NCI-H1694 (cell line): ENCODE results near the gene OPHN1.

ENCODE experiments used
- DNase-seq: peaks from one replicate; lab custom pipeline; 2025; lab: John Stamatoyannopoulos, UW

The OPHN1 gene, protein sequence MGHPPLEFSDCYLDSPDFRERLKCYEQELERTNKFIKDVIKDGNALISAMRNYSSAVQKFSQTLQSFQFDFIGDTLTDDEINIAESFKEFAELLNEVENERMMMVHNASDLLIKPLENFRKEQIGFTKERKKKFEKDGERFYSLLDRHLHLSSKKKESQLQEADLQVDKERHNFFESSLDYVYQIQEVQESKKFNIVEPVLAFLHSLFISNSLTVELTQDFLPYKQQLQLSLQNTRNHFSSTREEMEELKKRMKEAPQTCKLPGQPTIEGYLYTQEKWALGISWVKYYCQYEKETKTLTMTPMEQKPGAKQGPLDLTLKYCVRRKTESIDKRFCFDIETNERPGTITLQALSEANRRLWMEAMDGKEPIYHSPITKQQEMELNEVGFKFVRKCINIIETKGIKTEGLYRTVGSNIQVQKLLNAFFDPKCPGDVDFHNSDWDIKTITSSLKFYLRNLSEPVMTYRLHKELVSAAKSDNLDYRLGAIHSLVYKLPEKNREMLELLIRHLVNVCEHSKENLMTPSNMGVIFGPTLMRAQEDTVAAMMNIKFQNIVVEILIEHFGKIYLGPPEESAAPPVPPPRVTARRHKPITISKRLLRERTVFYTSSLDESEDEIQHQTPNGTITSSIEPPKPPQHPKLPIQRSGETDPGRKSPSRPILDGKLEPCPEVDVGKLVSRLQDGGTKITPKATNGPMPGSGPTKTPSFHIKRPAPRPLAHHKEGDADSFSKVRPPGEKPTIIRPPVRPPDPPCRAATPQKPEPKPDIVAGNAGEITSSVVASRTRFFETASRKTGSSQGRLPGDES

DNA sequence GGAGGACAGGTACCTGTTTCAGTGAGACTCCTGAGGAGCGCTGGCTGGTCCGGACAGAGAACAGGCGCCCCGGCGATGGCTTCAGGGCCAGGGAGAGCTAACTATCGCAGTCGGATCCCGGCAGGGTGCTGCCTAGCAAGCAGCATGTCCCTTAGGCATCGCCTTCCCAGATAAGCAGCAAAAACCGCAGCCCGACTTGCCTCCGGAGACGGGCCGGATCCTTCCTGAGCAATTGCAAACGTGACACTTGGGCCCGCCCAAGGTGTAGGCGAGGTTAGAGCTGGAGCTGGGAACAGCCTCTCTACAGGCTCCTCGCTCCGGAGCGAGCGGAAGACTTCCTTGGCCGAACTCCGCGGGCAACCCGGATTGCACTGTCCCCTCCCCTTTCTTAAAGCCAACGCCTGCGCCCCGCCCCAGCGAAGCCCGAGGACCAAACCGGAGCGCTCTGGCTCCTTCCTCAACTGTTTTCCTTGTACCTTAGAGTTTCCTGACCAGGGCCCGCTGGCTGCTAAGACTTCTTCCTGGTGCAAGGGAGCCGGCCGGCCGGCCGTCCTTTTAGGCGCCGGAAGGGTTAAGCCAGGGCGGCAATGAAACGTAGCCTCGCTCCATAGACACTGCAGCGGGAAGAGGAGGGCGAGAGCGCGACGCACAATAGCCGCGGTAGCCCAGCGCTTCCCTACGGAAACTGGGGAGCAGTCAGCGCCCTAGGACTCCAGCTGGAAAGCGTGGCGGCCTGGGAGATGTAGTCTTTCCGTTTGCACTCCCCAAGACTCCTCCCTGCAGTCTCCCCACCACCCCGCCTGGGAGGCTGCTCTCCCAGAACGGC is at the start of gene OPHN1:
Gene OPHN1, minus strand, starts transcription at position 341 of the 826 bp plus-strand sequence. CDS start 475 bp downstream, outside the sequence.
- DNase-seq, result no peak

DNA sequence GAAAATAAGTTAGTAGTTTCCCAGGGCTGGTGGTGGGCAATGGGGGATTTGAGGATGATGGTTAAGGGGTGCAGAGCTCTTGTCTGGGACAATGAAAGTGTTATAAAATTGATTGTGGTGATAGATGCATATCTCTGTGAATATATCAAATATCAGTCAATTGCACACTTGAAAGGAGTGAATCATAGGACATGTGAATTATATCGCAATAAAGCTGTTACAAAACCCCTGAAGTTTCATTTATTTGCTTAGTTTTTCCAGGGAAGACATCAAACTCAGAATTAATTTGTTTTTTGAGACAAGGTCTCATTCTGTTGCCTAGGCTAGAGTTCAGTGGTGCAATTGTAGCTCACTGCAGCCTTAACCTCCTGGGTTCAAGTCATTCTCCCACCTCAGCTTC is 47.7 kb upstream of the OPHN1 start:
- DNase-seq, result no peak

DNA sequence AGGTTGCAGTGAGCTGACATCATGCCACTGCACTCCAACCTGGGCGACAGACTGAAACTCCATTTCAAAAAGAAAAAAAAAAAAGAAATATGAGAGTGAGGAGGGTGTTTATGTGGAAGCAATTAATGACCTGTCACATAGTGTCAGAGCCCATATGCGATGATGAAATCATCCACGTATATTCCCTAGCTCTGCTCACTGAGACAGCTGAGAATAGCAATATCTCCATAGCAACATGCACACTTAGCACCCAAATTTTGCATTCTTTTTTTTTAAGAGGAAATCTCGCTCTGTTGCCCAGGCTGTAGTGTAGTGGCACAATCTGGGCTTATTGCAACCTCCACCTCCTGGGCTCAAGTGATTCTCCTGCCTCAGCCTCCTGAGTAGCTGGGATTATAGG is 31.5 kb upstream of the OPHN1 start:
- DNase-seq, result no peak

DNA sequence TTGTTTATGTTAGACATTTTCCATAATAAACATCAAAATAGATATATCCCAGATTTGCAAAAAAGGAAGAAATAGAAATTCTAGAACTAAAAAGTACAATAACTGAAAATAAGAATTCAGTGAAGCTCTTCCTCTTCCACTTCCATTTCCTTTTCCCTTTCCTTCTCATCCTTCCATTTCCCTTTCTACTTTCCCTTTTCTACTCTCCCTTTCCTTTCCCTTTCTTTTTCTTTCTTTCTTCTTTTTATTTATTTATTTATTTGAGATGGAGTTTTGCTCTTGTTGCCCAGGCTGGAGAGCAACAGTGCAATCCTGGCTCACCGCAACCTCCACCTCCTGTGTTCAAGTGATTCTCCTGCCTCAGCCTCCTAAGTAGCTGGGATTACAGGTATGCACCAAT is 30.6 kb upstream of the OPHN1 start:
- DNase-seq, result no peak

DNA sequence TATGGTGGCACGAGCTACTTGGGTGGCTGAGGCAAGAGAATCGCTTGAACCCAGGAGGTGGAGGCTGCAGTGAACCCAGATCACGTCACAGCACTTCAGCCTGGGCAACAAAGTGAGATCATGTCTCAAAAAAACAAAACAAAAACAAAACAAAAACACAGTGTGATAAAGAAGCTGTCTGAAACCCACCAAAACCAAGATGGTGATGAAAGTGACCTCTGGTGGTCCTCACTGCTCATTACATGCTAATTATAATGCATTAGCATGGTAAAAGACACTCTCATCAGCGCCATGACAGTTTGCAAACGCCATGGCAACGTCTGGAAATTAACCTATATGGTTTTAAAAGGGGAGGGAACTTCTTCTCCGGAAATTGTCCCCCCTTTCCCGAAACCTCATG is 29.4 kb upstream of the OPHN1 start:
- peak; percentile 62 for DNase-seq

- DNase-seq, result no peak
These were observed 28.9 kb upstream of the OPHN1 start for GRCh38 chrX:68462197-68462596.

- no peak for DNase-seq
These were observed 28.3 kb upstream of the OPHN1 start for GRCh38 chrX:68461576-68461975.

DNA sequence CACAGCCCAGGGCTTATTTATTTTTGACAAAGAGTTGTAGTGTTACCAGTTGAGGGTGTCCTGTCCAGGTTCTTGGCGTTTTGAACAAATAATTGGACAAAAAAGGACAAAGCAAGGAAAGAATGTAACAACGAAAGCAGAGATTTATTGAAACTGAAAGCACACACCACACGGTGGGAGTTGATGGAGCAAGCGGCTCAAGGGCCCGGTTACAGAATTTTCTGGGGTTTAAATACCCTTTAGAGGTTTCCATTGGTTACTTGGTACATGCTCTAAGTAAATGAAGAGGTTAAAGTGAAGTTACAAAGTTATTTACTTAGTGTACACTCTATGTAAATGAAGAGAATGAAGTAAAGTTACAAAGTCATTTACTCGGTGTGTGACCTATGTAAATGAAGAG is 27.8 kb upstream of the OPHN1 start:
- no peak for DNase-seq

GRCh38 chrX:68455151-68455510 is 21.8 kb upstream of the OPHN1 start:
- no peak for DNase-seq

GRCh38 chrX:68454476-68455150 is 21.3 kb upstream of the OPHN1 start:
- no peak for DNase-seq

GRCh38 chrX:68451720-68452119 is 18.4 kb upstream of the OPHN1 start:
- no peak for DNase-seq

- no peak for DNase-seq
These were observed 10.0 kb upstream of the OPHN1 start for GRCh38 chrX:68443155-68443868.

GRCh38 chrX:68440940-68441339 is 7.6 kb upstream of the OPHN1 start:
- DNase-seq, result peak; percentile 33

DNA sequence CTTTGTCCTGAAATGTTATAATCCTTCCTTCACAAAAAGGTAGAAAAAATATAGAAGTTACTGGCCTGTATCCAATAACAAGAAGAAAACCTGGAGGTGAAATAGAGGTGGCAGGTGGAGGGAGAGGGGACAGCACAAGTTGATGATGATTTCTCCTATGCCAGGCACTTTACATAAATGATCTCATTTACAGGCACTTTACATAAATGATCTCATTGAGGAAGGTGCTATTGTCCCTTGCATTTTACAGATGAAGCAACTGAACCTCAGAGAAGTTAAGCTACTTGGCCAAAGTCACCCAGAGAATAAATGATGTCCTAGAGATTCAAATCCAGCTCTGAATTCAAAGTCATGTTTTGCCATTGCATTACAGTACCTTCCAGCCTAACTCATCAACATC is 7.1 kb upstream of the OPHN1 start:
- no peak for DNase-seq

GRCh38 chrX:68439341-68439740 is 6.0 kb upstream of the OPHN1 start:
- DNase-seq, result no peak

DNA sequence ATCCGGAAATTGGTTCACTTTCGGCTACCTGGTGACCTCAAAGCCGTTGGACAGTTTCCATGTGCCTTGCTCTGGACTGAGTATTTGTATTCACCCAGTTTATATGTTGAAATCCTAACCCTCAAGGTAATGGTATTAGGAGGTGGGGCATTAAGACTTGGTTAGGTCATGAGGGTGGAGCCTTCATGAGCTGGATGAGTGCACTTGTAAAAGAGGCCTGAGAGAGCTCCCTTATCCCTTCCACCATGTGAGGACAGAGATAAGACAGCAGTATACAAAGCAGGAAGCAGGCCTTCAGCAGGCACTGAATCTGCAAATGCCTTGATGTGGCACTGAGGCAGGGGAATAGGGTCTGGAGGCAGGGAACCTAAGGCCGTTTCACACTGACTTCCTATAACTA is 5.3 kb upstream of the OPHN1 start:
- DNase-seq, result no peak

DNA sequence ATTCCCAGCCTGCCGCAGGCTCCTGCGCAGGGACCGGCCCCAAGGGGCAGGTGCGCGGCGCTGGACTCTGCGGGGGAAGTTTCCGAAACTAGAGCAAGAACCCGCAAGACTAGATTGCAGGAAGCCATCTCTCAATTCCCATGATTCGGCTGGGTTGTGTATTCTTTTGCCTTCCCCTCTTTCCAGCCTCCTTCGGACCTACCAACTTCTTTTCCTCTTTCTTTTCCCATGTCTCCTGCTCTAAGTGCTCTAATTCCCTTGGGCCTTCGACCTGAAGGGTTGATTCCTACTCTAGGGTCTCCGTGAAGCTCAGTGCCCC is 645 bp upstream of the OPHN1 start:
- DNase-seq, result no peak

- no peak for DNase-seq
These were observed 647 bp downstream of the OPHN1 start for GRCh38 chrX:68432648-68433047.

- DNase-seq, result no peak
These were observed 1.5 kb downstream of the OPHN1 start for GRCh38 chrX:68431836-68432235.

DNA sequence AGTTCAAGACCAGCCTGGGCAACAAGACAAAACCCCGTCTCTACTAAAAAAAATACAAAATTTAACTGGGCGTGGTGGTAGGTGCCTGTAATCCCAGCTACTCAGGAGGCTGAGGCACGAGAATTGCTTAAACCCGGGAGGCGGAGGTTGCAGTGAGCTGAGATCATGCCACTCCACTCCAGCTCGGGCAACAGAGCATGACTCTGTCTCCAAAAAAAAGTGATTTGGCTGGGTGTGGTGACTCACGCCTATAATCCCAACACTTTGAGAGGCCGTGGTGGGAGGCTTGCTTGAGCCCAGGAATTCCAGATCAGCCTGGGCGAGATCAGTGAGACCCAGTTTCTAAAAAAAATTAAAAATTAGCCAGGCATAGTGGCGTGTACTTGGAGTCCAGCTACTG is 4.1 kb downstream of the OPHN1 start:
- DNase-seq, result no peak

DNA sequence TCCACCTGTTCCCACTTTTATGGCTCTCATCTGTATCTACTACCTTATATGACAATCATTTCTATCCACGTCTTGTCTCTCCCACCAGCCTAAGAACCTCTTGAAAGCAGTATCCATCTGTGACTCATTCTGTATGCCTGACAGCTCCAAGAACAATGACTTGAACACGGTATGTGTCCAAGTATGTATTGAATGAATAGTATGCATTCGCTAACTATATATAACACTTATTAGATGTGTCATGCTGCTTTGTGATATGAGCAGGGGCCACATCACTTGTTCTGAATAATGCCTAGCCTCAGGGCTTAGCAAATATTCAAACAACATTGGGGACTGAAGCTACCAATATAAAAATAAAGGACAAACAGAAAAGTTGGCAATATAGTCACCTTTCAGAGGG is 4.9 kb downstream of the OPHN1 start:
- no peak for DNase-seq

- no peak for DNase-seq
These were observed 8.6 kb downstream of the OPHN1 start for GRCh38 chrX:68424719-68425118.
